ENCODE measurements around the gene ABAT. TPM values are rescaled to one million over a fixed set of nuclear protein-coding genes. Genes with fewer than 3 reads are reported as not detected.

ABAT gene
- total and polyA plus RNA-seq, 10 of the 15 experiments (the other 5 are each of a cell fraction or from before 2014, with no cell fraction given): 1.0 to 10.6 (median 1.9) TPM

- Histone ChIP-seq H3K36me3 (ENCODE audit: control insufficient read depth in 2 of 2, insufficient read depth in 2 of 2, low read length in 1 of 2) (no peaks in the 10 kb centered on the region), H3K27ac (ENCODE audit: control insufficient read depth, insufficient read depth) (no peak overlapping the region), H3K79me2 (ENCODE audit: control insufficient read depth, insufficient read depth, low read length) (no peaks in the 10 kb centered on the region), H3K4me1 (ENCODE audit: control insufficient read depth, insufficient read depth, low read length) (no peaks in the 10 kb centered on the region), H4K20me1 (ENCODE audit: control insufficient read depth, insufficient read depth) (no peaks in the 10 kb centered on the region), H3K9ac (ENCODE audit: control insufficient read depth, insufficient read depth, low read length) (no peak overlapping the region), H3K4me3 (no peak overlapping the region), H3K27me3 (replicated peaks in 1 of 2; ENCODE audit: control insufficient read depth in 2 of 2, insufficient read depth in 2 of 2, low read length in 1 of 2) (no peaks in the 10 kb centered on the region), H3K4me2 (ENCODE audit: control insufficient read depth, insufficient read depth) (no peak overlapping the region), H2AFZ (ENCODE audit: control insufficient read depth, low read depth, low read length) (no peak overlapping the region), H3K9me3 (replicated peaks; ENCODE audit: control insufficient read depth, insufficient read depth, low read length) (no peaks in the 10 kb centered on the region)
- DNase-seq (ENCODE audit: low read depth, low spot score) (no peak), ATAC-seq (no peak), FAIRE-seq (no peak)
- RAD21 ChIA-PET (ENCODE audit: unreplicated experiment): no interaction called here
- intact Hi-C loops (cut with micrococcal nuclease; ENCODE audit: unreplicated experiment): no loop called here
- BruUV-seq (replicated peaks): no TSS peak
- POLR2A ChIA-PET: interaction anchor here (0.7 kb wide), 2 partner anchors 197 to 430 kb away, joined by 7 to 8 read pairs; no protein-coding TSS in a partner anchor
- 57% methylated on average over 14 of the region's 14 CpGs for WGBS (ENCODE audit: insufficient coverage, insufficient replicate concordance, low lambda C conversion rate, missing lambda C conversion rate)
- CTCF ChIA-PET: interaction anchor here (0.6 kb wide), 1 partner anchor 36 kb away, joined by 5 read pairs; no protein-coding TSS in a partner anchor
- SMC1A ChIA-PET (ENCODE audit: uncharacterized antibody, unreplicated experiment): interaction anchor here (1.3 to 1.4 kb wide), 2 partner anchors 9 to 11 kb away, joined by 3 read pairs; no protein-coding TSS in a partner anchor
- in situ Hi-C loops (cut with MboI): no loop called here
- TF ChIP-seq IKZF1 (conservative IDR thresholded peaks at IDR 0.05) (no peak), EZH2 (IDR thresholded peaks at IDR 0.05; ENCODE audit: borderline replicate concordance, control insufficient read depth, low read depth, low read length) (no peak), CBFB (IDR thresholded peaks at IDR 0.05; ENCODE audit: low read depth) (no peak), ZNF274 (IDR thresholded peaks at IDR 0.05; ENCODE audit: insufficient read depth, insufficient read length) (no peak), ZBTB40 (IDR thresholded peaks at IDR 0.05; ENCODE audit: borderline replicate concordance) (no peak), SMAD1 (IDR thresholded peaks at IDR 0.05; ENCODE audit: low read depth, partially characterized antibody) (no peak), ZNF207 (IDR thresholded peaks at IDR 0.05; ENCODE audit: borderline replicate concordance) (no peak), SUZ12 (IDR thresholded peaks at IDR 0.05; ENCODE audit: unreplicated experiment) (no peak), USF2 (IDR thresholded peaks at IDR 0.05; ENCODE audit: borderline replicate concordance, low read depth, low read length) (no peak), ZBTB4 (CRISPR knock-in tag; IDR thresholded peaks at IDR 0.05) (no peak), CREB1 (IDR thresholded peaks at IDR 0.05; ENCODE audit: low read depth) (no peak), WRNIP1 (IDR thresholded peaks at IDR 0.05; ENCODE audit: borderline replicate concordance, low read depth, low read length) (no peak), GABPA (IDR thresholded peaks at IDR 0.05; ENCODE audit: low read depth) (no peak), LARP7 (IDR thresholded peaks at IDR 0.05) (no peak)
These were observed 77.3 kb downstream of the ABAT start for GRCh38 chr16:8751481-8752311.

Data from GM12878 (cell line).